Fibroblast of peridontal ligament (primary cell): ENCODE data around the gene RFX2.
"Not testable (repeated sequence)": the region's sequence is repeated elsewhere in the genome, so short reads cannot be mapped to it uniquely, and the experiment has no call there.

Source experiments
- DNase-seq: peaks from one replicate; pipeline ENCODE4 v3.0.0-alpha.2; 2010; ENCODE audit errors: extremely low read depth

The RFX2 gene

GRCh38 chr19:6074709-6075403 is 35.4 kb downstream of the RFX2 start:
- no peak for DNase-seq

- no peak for DNase-seq
Measured at GRCh38 chr19:6073858-6074708, 36.2 kb downstream of the RFX2 start.

- not testable (repeated sequence) for DNase-seq
Measured at GRCh38 chr19:6073233-6073632, 37.1 kb downstream of the RFX2 start.

GRCh38 chr19:6071875-6072274 is 38.4 kb downstream of the RFX2 start:
- DNase-seq = no peak

GRCh38 chr19:6070720-6071485 is 39.4 kb downstream of the RFX2 start:
- DNase-seq = peak; percentile 86

GRCh38 chr19:6070207-6070681 is 40.1 kb downstream of the RFX2 start:
- DNase-seq = no peak

GRCh38 chr19:6069268-6069791 is 41.0 kb downstream of the RFX2 start:
- DNase-seq = no peak

GRCh38 chr19:6068711-6069110 is 41.6 kb downstream of the RFX2 start:
- no peak for DNase-seq

GRCh38 chr19:6067975-6068374 is 42.3 kb downstream of the RFX2 start:
- DNase-seq = no peak

GRCh38 chr19:6066661-6067646 is 43.3 kb downstream of the RFX2 start:
- peak; percentile 94 for DNase-seq

GRCh38 chr19:6065685-6066374 is 44.5 kb downstream of the RFX2 start:
- DNase-seq = no peak

GRCh38 chr19:6064336-6065073 is 45.8 kb downstream of the RFX2 start:
- DNase-seq = no peak

GRCh38 chr19:6063576-6064335 is 46.5 kb downstream of the RFX2 start:
- DNase-seq = no peak

GRCh38 chr19:6062961-6063575 is 47.2 kb downstream of the RFX2 start:
- no peak for DNase-seq

GRCh38 chr19:6062274-6062673 is 48.0 kb downstream of the RFX2 start:
- DNase-seq = no peak

- DNase-seq = no peak
Measured at GRCh38 chr19:6061376-6062130, 48.7 kb downstream of the RFX2 start.

- peak; percentile 34 for DNase-seq
Measured at GRCh38 chr19:6060600-6061375, 49.5 kb downstream of the RFX2 start.
